Amniotic stem cell (primary cell): Measurements from ENCODE around the gene GJA3.
"Not testable (repeated sequence)": the region's sequence is repeated elsewhere in the genome, so short reads cannot be mapped to it uniquely, and the experiment has no call there.

Source experiments
- DNase-seq: peaks from one replicate; lab custom pipeline; 2025; lab: John Stamatoyannopoulos, UW

GJA3 gene

DNA sequence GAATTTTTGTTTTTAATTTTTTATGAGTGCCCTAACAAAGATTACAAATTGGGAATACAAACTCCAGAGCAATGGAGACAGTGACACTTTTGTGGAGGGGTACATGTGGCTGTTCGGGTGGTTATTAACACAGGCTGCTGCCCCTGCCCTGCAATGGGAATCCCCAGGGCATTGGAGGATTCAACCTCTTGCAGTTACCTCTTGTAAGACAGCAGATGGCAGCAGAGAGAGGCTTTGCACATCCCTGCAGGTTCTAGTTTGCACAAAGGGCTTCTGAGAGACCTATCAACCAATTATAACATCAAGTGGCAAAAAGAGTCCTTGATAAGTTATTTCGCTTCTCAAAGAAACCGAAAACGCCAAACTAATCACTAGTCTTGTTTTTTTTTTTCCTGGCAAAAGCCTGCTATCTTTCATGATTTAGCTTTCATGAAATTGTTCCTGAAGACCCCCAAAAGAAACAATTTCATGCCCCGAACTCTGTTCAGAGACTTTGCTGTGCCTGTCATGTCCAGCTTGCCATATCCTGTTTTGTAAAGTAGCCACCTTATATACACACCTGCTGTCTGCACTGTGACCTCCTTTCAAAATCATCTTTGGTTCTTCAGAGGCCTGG, 21.5 kb upstream of the GJA3 start:
- peak; percentile 53 for DNase-seq

DNA sequence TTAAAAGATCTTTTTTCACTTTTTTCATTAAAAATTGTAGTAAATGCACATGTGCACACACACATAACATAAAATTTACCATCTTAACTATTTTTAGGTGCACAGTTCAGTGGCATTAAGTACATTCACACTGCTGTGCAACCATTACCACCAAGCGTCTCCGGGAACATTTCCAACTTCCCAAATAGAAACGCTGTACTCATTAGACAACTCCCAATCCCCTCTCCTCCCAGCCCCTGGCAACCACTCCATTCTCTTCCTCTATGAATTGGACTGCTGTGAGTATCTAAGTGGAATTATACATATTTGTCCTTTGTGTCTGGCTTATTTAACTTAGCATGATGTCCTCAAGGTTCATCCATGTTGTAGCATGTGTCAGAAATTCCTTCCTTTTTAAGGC, 20.3 kb upstream of the GJA3 start:
- no peak for DNase-seq

DNA sequence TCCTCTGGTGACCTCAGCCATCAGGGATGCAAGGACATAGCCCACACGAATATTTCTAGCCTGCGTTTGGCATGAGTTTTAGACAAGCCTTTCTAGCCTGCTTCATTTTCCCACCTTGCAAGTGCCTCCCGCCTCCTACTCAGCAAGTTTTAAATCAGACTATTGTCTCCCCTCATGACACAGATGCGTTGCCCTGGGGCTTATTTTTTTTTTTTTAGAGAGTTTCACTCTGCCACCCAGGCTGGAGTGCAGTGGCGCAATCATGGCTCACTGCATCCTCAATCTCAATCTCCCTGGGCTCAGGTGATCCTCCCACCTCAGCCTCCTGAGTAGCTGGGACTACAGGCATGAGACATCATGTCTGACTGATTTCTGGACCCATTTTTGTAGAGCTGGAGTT, 17.3 kb upstream of the GJA3 start:
- DNase-seq, result no peak

DNA sequence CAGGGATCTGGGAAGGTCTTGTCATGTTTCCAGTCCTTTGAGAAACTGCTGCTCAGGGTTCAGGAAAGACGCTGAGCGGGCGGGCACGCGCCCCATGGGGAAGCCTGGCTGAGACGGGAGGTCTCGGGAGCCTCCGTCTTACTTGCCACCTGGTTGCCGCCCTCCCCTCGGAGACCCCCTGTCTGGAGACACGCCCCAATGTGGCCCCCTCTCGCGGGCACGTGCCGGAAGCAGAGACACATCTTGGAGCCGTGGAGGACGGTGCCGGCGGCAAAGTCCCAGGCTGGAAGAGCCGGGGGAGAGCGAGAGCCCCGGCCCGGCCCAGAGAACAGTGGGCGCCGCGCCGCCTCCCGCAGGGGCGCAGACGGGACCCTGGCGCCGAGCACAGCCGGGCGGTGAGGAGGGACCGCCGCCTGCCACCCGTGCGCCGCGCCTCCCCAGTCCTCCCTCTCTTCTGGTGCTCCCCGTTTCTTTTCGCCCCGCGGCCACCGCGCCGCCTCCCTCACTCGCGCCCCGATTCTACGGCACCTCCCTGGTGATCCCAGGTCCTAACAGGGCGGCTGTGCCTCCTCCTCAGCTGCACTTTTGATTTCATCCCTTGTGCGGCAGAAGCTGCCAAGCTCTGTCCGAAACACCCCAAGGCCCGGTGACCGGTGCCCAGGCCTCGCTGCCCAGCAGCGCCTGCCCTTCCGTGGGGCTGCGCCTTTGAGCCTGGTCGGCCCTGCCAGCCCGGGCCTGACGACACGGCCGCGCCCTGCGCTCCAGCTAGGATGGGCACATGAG, 16.4 kb upstream of the GJA3 start:
- no peak for DNase-seq

DNA sequence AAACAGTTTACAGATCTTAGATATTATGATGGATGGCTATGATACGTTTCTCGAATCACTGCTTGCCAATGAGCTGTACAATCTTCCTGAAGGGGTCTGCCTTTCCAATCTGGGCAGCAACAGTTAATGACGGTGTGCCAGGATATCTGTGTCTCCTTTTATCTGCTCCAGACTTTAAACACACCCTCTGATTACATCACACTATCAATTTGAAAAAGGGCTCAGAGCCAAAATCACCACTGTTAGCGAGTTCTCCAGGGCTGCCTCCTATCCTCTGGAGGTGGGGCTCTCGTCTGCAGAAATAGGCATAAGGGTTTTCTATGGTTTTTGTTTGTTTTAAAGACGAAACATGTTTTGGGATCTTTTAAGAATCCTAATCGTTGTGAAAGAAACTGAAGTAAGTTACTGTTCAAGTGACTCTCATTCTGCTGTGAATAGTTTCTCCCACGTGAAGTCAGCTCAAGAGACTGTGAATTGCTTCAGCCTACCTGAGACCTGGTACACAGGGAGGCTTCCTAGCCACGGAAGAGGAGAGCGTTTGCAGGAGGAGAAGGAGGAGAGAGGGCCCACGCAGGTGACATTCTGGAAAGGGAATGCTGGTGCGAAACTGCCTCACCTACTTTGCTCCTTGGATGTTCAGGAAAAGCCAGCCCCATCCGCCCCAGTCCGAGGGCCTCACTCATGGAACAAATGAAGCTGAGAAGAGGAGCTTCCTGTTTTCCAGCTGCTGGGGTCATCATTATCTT, 15.2 kb upstream of the GJA3 start:
- no peak for DNase-seq

DNA sequence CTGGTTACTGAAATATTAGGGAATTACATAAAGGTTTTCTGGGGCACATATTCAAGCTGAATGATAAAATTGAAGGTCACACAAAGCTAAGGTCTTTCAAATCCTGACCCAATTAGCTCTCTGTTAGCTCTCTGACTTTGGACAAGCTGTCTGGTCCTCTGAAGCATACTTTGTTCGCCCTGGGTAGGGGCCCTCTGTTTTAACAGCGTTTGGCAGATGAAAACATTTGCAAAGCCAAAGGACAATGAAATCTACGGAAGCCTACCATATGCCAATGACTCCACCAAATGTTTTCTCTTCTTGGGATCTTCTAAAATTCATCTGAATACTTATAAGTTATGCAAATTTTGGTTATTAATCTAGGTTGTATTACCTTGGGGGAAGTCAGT, 14.5 kb upstream of the GJA3 start:
- no peak for DNase-seq

DNA sequence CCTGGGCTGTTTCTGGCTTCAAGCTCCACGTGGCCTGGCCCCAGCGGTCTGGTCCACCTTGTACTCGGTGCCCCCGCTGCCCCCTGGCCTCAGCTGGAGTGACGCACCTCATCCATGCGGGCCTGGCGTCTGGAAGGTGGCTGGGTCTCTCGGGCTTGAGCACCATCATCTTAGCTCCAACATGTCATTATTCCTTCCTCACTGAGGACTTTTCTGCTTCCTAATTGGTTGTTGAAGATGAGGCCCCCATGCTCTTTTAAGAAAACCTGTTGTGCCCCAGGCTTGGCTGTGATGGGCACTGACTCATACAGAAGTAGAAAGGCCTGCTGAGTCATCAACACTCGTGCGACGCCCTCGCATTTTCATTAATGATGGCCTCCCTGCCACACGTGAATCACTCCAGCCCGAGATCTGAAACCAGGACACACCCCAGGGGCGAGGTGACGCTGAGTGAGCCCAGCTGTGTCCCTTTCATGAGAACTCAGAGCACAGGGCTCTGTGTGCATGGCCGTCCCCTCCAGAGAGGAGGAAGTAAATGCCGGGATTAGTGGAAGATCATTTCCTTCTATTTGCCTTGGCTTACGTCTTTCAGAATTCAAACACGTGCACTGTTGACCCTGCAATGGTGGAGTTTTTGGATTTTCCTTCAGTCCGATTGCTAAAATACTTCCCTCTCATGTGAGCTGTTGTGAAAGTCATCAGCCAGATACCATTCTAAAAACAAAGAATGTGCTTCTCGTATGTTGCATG, 14.0 kb upstream of the GJA3 start:
- peak; percentile 90 for DNase-seq

DNA sequence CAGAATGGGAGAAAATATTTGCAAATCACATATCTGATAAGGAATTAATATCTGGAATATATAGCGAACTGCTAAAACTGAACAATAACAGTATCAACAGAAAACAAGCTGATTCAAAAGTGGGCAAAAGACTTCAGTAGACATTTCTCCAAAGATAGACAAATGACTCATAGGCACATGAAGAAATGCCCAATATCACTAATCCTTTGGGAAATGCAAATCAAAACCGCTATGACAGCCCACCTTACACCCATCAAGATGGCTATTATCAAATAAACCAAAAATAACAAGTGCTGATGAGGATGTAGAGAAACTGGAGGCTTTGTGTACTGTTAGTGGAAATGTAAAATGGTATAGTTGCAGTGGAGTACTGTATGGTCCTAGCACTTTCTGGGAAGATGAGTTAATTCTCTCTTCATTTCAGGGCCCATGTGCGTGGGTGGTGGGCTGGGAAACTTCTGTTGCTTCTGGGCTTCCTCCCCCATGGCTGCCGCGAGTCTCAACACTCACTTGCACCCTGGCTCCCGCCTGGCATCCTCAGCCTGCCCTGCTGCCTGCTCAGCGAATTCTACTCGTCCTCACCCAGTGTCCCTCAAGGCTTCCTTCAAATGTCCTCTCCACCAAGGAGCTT, 12.4 kb upstream of the GJA3 start:
- DNase-seq, result no peak

DNA sequence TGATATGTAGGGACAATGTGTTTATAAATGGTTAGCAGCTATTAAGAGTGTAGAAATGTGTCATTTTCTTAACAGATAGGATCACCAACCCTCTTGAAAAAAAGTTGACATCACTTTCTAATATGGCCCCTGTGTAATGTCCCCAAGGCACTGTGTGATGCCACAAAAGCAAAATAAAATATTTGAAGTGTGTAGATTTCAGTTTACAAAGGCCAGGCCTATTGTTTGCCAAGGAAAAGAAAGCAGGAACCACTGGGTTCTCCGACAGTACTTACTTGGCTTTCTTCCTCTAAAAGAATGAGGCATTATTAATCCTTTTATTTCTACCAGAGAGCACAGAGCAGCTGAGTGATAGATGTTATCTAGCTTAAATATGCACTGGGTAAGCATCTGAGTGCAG, 10.5 kb upstream of the GJA3 start:
- DNase-seq, result no peak

DNA sequence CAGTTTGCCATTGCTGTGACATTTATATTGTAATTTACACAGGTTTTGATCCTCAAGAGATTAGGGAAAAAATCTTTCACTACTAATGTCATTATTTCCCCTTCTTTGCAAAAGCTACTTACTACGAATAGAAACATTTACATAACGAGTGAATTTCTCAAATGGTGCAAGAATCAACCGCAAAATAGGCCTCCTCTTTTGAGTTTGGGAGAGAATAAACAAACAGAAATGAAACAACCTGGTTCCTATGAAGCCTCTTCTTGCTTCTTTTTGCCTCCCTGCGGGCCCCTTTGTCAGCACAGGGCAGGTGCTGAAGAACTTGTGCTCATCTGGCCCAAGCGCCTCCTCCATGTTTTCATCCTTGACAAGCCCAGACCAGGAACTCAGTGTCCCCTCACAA, 10.1 kb upstream of the GJA3 start:
- no peak for DNase-seq

DNA sequence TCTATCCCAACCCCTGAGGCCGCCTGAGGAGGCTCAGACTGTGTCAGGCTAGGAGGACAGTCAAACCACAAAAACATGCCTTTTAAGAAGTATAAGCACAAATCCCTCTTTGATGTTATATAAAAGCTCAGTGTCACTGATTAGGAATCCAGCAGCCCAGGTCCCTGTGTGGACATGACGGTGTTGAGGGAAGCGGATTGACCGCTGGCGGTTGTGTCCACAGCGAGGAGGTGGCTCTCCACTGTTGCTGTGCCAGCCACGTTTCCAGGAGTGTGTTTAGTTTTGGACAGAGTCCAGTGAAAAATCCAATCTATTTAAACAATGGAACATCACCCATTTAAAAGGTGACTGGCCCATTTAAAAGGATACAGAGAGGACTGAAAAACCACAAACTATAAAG, 7.5 kb upstream of the GJA3 start:
- no peak for DNase-seq

DNA sequence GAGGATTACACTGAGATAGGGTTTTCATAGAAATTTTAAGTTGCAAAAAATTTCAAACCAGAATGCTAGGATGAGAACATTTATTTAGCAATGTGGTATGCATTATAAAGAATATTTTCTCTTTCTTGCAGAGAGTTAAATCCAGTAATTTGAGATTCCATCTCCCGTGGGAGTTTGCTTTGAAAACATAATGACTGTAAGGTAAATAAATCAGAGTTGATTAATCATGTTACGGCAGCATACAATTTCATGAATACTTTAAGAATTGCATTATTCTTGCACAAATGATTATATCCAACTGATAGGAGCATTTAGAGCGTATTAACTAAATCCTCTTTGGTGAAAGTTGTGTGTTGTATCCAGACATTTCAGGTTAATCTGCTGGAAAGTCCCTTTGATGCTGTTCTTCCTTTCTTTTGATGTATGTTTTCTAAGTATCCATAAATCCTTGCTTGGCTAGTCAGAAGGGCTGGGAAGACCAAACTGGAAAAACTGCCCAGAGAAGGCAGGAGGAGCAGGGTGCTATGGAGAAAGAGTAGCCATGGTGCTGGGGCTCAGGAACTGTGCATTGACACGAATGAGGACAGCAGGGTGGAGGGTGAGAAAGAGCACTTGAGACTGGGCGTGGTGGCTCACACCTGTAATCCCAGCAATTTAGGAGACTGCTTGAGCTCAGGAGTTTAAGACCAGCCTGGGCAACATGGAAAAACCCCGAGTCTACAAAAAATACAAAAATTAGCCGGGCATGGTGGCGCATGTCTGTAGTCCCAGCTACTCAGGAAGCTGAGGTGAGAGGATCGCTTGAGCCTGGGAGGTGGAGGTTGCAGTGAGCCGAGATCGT, 4.8 kb upstream of the GJA3 start:
- no peak for DNase-seq

DNA sequence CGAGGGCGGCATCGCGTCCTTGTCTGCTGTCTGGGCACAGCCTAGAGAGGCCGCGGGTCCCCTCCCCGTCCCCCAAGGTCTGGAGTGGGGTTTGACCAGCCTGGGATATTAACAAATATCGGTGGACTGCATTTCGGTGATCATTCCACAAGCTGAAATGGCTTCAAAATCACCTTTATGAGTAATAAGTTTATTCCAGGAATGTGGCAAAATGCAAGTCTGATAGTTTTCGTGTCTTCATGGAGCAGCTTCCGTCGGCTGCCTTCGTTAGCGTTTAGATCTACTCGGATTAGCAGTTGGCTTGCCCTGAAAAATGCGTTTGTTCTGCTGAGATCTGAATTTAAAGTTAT, 1.1 kb upstream of the GJA3 start:
- no peak for DNase-seq

DNA sequence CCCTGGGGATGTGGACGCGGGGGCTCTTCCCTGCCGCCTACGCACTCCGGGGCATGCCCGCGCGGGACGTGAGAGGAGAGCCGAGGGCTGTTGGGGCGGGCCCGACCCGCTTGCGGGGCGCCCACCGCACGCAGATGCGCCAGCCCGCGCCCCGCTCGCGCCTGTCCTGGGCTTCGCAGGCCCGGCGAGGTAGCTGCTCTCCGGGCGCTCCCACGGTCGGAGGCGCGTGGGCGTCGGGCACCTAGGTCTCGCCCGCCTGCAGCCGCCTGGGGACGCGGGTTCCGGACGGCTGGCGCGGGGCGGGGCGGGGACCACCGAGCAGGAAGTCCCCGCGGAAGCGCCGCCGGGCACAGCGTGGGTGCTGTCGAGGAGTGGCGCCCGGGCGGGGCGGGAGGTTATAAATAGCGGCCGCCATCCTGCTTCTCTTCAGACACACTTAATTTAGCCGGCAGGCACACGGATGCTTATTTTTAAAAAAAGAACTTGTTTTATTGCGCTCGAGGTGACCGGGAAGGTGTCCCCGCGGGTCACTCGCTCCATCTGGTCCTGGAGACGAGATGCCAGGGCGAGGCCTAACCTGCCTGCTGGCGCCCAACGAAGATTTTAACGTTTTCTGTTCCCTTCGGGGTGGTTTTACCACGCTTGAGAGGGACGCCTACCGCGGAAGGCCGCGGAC, 561 bp upstream of the GJA3 start:
- DNase-seq, result no peak

DNA sequence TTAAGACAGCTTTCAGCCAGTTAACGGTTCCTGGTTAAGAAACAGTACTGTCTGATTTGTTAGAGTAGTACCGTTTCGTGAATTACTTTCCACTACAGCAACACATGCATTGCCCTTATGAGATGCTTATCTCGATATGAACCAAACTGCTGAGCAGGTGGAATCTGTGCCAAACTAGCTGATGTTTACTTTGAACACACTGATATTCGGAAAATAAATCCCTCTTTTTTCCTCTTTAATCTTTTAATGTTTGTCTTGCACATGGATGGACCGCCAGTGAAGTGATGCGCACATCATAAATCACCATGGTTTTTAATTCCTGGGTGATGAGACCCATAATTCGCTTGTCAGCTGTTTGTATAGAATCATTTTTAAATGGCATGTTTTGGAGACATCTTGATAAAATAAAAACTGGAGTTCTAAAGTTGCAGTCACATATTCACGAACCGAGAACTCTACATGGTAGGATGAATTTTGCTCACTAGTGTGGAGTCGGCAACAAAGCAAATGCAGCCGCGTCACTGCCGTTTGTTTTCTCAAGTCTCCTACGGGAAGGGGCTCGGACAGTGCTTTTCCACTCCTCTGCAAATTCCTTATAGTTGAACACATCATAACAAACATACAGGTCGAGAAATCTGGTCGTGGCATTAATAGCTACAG, 1.1 kb downstream of the GJA3 start:
- DNase-seq, result no peak

DNA sequence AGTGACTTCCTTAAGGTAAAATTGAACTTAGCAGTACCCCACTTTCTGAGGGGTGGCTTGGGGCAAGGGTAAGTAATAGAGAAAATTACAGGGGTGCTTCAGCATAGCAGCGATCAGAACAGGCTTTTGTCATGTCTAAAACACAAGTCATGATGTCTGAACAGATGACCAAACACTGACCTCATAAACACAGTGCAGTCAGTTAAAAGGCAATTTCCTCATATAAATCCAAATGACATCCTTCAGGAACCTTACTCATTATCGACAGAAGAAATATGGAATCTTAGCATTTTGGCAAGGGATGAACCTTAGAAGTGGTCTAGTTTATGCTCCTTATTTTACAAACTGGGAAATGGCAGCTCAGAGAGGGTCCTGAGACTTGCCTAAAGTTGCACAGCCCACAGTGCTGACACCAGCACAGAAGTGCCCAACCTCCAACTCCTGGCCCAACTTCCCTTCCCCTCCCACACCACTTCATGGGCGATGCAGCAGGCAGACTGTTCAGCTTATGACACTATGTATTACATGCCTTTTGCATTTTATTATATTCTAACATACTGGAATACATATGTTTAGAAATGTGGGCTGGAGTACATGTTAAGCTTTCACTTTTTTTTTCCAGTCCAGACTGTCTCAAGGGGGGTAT, 3.6 kb downstream of the GJA3 start:
- DNase-seq, result no peak

DNA sequence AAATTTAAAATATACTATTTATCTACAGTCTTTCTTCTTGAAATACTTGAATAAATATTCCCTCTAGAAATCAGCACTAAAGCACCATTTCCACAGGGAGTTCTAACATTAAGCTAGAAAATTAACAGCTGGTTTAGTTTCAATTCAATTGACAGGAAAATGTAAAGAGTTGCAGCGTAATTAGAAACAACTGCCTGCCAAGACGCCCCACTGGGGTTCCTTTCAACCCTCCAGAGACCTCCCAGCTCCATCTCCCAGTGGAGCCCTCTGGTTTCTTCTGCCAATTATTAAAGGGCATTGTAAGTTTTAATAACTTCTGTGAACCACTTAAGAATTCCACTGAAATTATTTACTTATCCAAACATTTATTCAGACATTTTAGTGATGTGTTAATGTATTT, 4.2 kb downstream of the GJA3 start:
- no peak for DNase-seq

DNA sequence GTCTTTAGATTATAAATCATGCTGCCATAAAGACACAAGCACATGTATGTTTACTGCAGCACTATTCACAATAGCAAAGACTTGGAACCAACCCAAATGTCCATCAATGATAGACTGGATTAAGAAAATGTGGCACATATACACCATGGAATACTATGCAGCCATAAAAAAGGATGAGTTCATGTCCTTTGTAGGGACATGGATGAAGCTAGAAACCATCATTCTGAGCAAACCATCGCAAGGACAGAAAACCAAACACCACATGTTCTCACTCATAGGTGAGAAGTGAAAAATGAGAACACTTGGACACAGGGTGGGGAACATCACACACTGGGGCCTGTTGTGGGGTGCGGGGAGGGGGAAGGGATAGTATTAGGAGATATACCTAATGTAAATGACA, 7.6 kb downstream of the GJA3 start:
- DNase-seq, result not testable (repeated sequence)

DNA sequence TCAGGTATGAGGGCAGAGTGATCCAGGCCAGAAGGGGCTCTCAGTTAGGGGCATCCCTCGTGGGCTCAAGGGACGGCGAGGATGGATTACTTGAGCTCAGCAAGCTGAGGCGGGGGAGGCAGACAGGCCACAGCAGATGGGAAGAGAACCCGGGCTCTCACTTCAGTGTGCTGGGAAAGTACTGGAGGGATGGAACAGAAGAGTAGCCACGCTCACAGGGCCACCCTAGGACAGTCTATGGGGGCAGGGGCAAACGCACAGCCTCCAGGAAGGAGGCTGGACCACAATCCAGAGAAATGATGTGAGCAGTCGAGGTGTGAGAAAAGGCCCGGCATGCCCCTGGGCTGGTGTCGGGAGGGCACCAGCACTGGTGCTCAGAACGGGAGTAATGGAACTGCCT, 9.2 kb downstream of the GJA3 start:
- no peak for DNase-seq

DNA sequence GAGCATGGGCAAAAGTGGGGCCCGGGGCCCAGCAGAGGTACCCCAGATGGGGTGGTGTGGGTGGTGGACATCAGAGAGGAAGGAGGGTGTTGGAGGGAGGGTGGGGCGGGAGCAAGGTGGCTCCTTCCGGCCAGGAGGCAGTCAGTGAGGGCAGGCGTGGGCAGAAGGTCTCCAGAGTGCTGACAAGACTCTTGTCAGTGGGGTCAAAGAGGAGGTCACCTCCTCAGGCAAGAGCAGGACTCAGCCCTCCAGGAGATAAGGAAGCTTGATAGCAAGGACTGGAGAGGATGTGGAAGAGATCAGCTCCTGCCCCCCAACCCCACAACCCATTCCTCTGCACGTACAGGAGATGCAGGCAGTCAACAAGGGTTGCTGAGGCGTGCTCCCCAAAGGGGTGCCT, 9.8 kb downstream of the GJA3 start:
- DNase-seq, result no peak
